GM12892 (cell line): ENCODE data around the gene KAT6B.
"Not testable (repeated sequence)": the region's sequence is repeated elsewhere in the genome, so short reads cannot be mapped to it uniquely, and the experiment has no call there.

Experiments used
- DNase-seq: peaks from one replicate; pipeline ENCODE4 v3.0.0; 2011; ENCODE audit not compliant: insufficient read length
- FAIRE-seq: peaks from 2 replicates; lab custom pipeline; 2011; peaks lifted over from hg19 to GRCh38; lab: Jason Lieb, UNC
- POLR2A ChIP-seq: IDR thresholded peaks from 2 replicates; pipeline ENCODE4 v1.6.1; 2011; ENCODE audit warnings: low read depth, low read length, control low read depth
- POLR2AphosphoS5 ChIP-seq: IDR thresholded peaks from 2 replicates; pipeline ENCODE4 v1.6.1; 2011; ENCODE audit warnings: low read depth, low read length, control low read depth
- TAF1 ChIP-seq: IDR thresholded peaks from 2 replicates; pipeline ENCODE4 v1.6.1; 2011; ENCODE audit warnings: low read depth, mild to moderate bottlenecking, control low read depth, low read length, borderline replicate concordance

The KAT6B gene

DNA sequence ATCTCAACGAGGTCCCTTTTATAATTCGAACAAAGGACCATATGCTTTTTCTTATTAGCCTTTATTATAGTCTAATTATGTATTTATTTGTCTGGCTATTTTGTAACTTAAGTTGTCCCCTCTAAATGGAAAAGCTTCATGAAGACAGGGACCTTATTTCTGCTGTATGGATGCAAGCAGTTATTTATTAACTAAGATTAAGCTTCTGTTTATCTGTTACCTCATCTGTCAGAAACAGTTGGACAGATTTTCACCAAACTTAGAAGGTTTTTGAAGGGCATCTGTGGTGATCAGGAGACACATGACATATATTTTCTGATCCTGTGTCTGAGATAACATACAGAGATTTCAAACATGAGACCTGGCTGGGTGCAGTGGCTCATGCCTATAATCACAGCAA lies 43.2 kb downstream of the KAT6B start:
- DNase-seq (no peak), FAIRE-seq (no peak)
- TF ChIP-seq POLR2AphosphoS5 (no peak), POLR2A (no peak), TAF1 (no peak)

DNA sequence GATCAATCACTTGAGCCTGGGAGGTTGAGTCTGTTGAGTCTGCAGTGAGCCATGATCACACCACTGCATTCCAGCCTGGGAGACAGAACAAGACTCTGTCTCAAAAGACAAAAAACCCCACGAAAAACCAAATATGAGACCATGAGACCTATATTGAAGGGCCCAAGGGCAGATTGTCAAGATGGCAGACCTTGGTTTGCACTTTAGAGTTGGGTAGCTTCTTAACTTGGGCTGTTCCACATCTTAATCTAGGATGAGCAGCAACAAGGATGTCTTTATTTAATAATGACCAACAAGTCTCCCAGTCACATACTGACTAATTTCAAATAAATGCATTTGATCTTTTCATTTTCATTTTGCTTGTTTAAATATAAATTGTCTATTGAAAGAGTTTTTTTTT lies 43.8 kb downstream of the KAT6B start:
- TF ChIP-seq POLR2AphosphoS5 = no peak
- TF ChIP-seq POLR2A = no peak
- no peak for TF ChIP-seq TAF1
- DNase-seq (no peak), FAIRE-seq (no peak)

DNA sequence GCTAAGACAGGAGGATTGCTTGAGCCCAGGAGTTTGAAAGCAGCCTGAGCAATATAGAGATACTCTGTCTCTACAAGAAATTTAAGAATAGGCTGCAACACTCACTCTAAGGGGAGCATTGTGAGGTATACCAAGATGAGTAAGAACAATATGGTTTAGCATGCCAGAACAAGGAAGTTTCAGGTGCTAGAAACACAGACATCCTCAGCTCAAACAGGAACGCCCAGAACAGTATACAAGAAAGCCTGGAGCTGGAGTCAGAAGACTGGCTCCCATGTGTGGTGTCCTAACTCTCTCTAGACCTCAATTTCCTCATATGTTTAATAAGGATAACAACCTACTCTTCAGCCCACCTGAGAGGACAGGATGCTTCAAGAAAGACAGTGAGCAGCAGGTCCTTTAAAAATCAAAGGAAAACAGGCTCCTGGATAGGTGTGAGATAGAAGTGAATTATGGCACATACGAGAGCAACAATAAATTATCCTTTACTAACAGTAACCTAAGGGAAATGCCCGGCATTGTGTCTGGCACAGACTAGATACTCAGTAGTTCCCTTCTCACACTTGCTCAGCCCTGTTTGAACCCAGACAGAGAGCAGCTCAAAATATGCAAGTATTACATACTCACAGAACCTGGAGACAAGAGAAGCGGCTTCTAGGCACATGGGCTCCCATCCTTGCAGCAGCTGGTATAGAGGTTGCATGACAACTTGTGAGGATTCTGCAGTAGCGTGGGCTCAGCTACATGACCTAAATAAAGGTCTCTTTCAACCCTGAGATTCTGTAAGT lies 45.4 kb downstream of the KAT6B start:
- peak; percentile 94 for FAIRE-seq
- DNase-seq = no peak
- no peak for TF ChIP-seq POLR2A
- no peak for TF ChIP-seq POLR2AphosphoS5
- TF ChIP-seq TAF1 = no peak

DNA sequence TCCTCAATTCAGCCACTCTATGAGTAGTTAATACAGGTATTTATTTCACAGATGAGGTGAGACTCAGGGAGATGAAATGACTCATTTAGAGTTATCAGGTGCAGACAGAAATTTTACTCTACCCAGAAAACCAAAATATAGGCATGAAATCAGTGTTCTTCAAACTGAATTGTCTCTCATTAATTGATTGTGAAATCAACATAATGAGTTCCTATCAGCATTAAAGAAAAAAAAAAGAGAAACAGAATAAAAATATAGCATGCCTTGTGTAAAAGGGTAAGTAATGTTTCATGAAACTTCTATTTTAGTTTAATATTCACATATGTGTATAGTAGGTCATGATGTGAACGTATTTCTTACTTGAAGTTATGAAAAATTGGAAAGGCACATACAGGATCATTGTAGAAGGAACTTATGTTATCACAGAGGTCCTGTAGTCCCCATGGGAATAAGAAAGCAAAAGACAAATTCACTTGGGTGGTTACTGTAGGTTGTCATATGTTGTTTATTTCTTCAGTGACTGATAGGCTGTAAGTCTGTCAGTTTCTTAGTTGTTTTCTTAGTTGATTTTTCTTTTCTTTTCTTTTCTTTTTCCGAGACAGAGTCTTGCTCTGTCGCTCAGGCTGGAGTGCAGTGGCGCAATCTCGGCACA lies 47.5 kb downstream of the KAT6B start:
- FAIRE-seq (no peak), DNase-seq (no peak)
- TF ChIP-seq POLR2A = no peak
- no peak for TF ChIP-seq TAF1
- no peak for TF ChIP-seq POLR2AphosphoS5

DNA sequence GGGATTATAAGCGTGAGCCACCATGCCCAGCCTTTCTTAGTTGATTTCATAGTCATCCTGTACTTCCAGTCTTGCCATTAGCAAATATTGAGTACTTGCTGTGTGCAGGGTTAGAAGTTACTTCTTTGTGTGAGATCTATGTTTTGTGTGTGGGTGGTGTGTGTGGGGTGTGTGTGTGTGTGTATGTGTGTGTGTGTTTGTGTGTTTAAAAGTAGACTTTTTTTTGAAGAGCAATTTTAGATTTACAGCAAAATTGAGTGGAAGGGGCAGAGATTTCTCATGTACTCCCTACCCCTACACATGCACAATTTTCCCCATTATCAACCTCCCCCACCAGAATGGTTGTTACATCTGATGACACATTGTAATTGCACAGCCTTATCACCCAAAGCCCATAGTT lies 48.2 kb downstream of the KAT6B start:
- TF ChIP-seq TAF1 (no peak), POLR2AphosphoS5 (no peak), POLR2A (no peak)
- FAIRE-seq = no peak

DNA sequence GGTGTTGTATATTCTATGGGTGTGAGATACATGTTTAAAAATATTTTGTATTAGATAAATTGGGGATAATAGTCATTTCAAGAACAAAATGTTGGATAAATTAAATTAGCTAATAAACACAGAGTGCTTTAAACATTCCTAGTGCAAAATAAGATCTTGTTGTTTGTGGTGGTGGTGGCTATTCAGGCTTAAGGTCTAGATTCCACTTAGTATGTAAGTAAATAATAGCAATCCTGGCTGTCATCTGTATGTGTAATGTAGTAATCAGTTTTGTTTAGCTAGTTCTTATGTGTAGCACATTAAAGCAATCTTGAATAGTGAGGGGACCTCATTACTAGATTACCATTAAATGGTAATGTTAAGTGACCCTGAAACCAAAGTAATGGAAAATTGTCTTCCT lies 48.7 kb downstream of the KAT6B start:
- TF ChIP-seq POLR2AphosphoS5 = no peak
- TF ChIP-seq POLR2A = no peak
- TF ChIP-seq TAF1 = no peak
- FAIRE-seq = no peak
- DNase-seq = no peak

More for the DNA sequence above, 48.2 kb downstream of the KAT6B start:
- no peak for DNase-seq

DNA sequence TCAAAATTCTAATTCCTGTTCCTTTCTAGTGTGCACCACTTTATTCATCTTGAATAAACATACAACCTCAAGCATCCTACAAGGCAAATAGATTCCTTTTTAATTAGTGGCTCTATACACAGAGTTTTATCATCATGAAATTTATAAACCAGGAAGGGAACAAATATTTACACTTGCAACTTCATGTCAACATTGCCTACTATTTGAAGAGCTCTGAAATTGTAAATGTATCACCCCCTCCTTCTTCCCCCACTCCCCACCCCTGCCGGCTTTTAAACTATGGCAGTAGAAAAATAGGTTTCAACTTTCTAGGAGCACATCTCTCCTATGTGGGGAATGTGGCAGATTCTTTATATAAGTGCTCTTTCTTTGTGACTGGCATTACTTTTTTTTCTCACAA lies 49.6 kb downstream of the KAT6B start:
- FAIRE-seq = no peak
- no peak for DNase-seq
- TF ChIP-seq POLR2AphosphoS5 (no peak), POLR2A (no peak), TAF1 (no peak)

DNA sequence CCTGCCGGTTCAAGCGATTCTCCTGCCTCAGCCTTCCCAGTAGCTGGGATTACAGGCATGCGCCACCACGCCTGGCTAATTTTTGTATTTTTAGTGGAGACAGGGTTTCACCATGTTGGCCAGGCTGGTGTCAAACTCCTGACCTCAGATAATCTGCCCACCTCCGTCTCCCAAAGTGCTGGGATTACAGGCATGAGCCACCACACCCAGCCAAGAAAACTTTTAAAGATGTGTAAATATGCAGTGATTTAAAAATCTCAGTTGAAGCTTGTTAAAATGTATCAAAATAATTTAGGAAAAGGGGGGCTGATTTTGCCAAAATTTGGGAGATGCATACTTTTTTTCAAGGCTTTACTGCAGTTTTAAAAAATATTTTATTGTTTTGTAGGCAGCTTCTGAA lies 50.7 kb downstream of the KAT6B start:
- DNase-seq, FAIRE-seq: not testable (repeated sequence)

DNA sequence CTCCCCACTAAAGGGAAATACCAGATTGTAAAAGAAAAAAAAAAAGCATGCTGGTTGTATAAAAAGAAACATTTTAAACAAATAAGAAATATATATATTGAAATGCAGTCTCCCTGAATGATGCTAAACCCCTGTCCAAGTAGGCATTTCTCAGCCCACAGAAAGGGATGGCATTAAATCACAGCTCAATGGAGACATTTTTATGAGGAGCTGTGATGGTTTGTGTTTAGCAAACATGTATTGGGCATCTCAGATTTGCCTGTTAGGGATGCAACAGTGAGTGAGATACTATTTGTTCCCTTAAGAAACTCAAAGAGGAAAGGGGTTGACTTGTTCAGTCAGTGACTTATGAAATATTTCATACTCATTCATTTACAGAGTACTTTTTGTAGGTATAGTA lies 51.5 kb downstream of the KAT6B start:
- TF ChIP-seq POLR2AphosphoS5 = no peak
- TF ChIP-seq POLR2A = no peak
- TF ChIP-seq TAF1 = no peak
- no peak for FAIRE-seq
- DNase-seq = no peak

DNA sequence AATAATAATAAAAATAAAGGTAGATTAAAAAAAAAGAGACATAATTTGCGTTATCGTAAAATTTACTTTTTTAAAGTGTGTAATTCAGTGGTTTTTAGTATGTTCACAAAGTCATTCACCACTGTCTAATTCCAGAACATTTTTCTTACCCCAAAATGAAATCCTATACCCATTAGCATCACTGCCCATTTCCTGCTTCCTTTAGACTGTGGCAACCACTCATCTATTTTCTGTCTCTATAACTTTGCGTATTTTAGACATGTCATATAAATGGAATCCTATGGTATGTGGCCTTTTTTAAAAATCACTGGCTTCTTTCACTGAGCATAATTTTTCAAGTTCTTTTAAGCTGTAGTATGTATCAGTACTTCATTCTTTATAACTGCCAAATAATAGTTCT lies 53.6 kb downstream of the KAT6B start:
- FAIRE-seq = no peak
- TF ChIP-seq TAF1 = no peak
- no peak for TF ChIP-seq POLR2A
- no peak for TF ChIP-seq POLR2AphosphoS5
- no peak for DNase-seq

DNA sequence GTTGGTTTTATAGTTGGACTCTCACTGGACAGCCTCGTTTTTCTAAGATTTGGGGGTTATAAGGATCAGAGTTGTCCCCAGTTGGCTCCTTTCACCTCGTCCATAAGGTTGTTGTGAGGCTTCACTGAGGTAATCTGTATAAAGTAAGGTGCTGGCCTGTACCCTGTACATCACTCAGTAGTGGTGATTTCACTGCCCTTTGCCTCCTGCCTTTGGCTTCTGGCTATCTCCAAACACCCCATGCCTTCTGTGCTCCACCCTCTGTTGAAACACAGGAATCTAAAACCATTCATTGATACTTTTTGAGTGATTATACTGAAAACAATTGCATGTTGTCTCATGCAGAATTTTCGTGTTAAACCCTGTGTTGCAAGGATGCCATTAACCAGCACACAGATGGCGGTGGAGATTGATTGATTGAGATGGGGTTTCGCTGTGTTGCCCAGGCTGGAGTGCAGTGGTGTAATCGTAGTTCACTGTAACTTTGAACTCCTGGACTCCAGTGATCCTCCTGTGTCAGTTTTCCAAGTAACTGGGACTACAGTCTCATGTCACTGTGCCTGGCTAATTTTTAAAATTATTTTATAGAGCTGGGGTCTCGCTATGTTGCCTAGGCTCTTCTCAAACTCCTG lies 55.0 kb downstream of the KAT6B start:
- DNase-seq (no peak), FAIRE-seq (no peak)
- no peak for TF ChIP-seq POLR2A
- TF ChIP-seq TAF1 = no peak
- TF ChIP-seq POLR2AphosphoS5 = no peak

DNA sequence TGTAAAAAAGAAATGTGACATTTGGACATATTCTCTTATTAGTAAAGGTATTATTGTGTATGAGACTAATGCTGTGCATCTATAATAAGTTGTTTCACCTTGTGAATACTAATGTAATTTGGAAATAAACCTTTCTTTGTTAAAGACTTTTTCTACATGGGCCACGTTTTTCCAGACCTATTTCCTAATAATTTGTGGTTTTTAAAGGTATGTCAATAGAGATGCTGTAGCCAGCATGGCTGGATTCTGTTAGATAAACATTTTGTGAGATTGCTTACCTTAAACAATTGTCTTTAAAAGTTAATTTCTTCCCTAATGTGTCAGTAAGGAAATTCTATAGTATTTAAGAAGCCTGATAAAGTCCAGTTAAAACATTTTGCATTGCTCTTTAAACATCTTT lies 56.0 kb downstream of the KAT6B start:
- DNase-seq (no peak), FAIRE-seq (no peak)
- TF ChIP-seq POLR2AphosphoS5 (no peak), POLR2A (no peak), TAF1 (no peak)

DNA sequence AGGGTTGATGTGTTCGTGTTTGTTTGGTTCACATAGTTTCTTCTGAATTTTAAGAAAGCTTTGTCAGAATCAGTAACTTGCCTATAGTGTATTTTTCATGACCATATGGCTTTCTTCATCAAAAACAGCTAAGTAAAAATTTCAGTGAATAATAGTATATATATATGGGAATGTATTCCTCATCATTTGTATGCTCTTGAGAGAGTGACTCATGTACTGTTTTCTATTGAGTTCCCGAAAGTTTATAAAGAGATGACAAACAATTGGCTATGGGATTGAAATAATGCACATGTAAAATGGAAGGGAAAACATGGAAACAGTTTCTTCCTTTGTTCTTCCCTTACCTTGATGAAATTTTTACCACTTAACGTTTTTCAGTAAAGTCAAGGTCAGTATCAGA lies 56.4 kb downstream of the KAT6B start:
- TF ChIP-seq POLR2A (no peak), TAF1 (no peak), POLR2AphosphoS5 (no peak)
- FAIRE-seq (no peak), DNase-seq (no peak)
